WTC11 (cell line): ENCODE results near the gene MAMDC2. TPM values are rescaled to one million over a fixed set of nuclear protein-coding genes. Genes with fewer than 3 reads are reported as not detected.

Experiments
- ATAC-seq: fragments of 200-7000 bp; cut with Tn5 transposase; 2 replicates; pipeline ENCODE4 v1.10.0; 2021; ENCODE audit warnings: mild to moderate bottlenecking, moderate library complexity
- CTCF ChIA-PET: fragments of 300-600 bp; sonication (Branson Sonifier 250); formaldehyde crosslinking; loops from one replicate; lab custom pipeline; 2021; ENCODE audit warnings: antibody characterized with exemption; lab: Charles Lee
- POLR2A ChIA-PET: fragments of 350-600 bp; sonication (Branson Sonifier 250); formaldehyde crosslinking; loops from one replicate; lab custom pipeline; 2021; ENCODE audit warnings: antibody characterized with exemption; lab: Charles Lee
- DNase-seq: peaks from one replicate; pipeline ENCODE4 v3.0.0; 2021; ENCODE audit warnings: low spot score
- H3K27ac Mint-ChIP-seq: 2 replicates; pipeline ENCODE4 v1.8.0; 2021; ENCODE audit warnings: mixed read lengths
- H3K27me3 Mint-ChIP-seq: 2 replicates; pipeline ENCODE4 v1.8.0; 2021; ENCODE audit warnings: low read depth, mild to moderate bottlenecking, moderate library complexity, mixed read lengths
- H3K36me3 Mint-ChIP-seq: 2 replicates; pipeline ENCODE4 v1.8.0; 2021; ENCODE audit warnings: mixed read lengths
- H3K4me1 Mint-ChIP-seq: 2 replicates; pipeline ENCODE4 v1.8.0; 2022; ENCODE audit warnings: mixed read lengths
- H3K4me3 Mint-ChIP-seq: 2 replicates; pipeline ENCODE4 v1.8.0; 2021; ENCODE audit warnings: mild to moderate bottlenecking, moderate library complexity, mixed read lengths
- H3K9me3 Mint-ChIP-seq: 2 replicates; pipeline ENCODE4 v1.8.0; 2021; ENCODE audit warnings: mixed read lengths
- ATF1 ChIP-seq: sonication (generic); formaldehyde crosslinking; IDR thresholded peaks from 2 replicates; pipeline ENCODE4 v1.8.1; 2023; ENCODE audit warnings: mild to moderate bottlenecking, moderate library complexity, missing genetic modification reagents
- ESRRA ChIP-seq: sonication (generic); formaldehyde crosslinking; IDR thresholded peaks from 2 replicates; pipeline ENCODE4 v1.8.1; 2022; ENCODE audit warnings: mild to moderate bottlenecking, missing genetic modification reagents, borderline replicate concordance
- GABPB1 ChIP-seq: sonication (generic); formaldehyde crosslinking; IDR thresholded peaks from 2 replicates; pipeline ENCODE4 v1.8.1; 2023; ENCODE audit warnings: mild to moderate bottlenecking, missing genetic modification reagents
- GRHL2 ChIP-seq: fragments of 250-450 bp; sonication (Bioruptor Pico); IDR thresholded peaks from 2 replicates; pipeline ENCODE4 v1.8.0; 2022; ENCODE audit warnings: mild to moderate bottlenecking, moderate library complexity; ENCODE audit not compliant: insufficient replicate concordance, severe bottlenecking
- IRF2 ChIP-seq: sonication (generic); formaldehyde crosslinking; IDR thresholded peaks from 2 replicates; pipeline ENCODE4 v1.8.0; 2022; ENCODE audit warnings: low read depth, missing genetic modification reagents, borderline replicate concordance
- MXD4 ChIP-seq: fragments of 250-450 bp; sonication (Bioruptor Pico); IDR thresholded peaks from 2 replicates; pipeline ENCODE4 v1.8.0; 2021; ENCODE audit warnings: mild to moderate bottlenecking, moderate library complexity, borderline replicate concordance
- PRRX2 ChIP-seq: fragments of 250-450 bp; sonication (Bioruptor Pico); IDR thresholded peaks from 2 replicates; pipeline ENCODE4 v1.8.0; 2021; ENCODE audit warnings: mild to moderate bottlenecking
- ZNF423 ChIP-seq: fragments of 250-450 bp; sonication (Bioruptor Pico); IDR thresholded peaks from 2 replicates; pipeline ENCODE4 v2.1.2; 2022; ENCODE audit warnings: mild to moderate bottlenecking, moderate library complexity
- total RNA-seq: library from RNA; stranded (reverse); gene quantifications from 3 replicates; pipeline ENCODE4 v1.2.3, GENCODE V29; 2021
- TF ChIP-seq, protein P1 (sequence below): sonication (generic); formaldehyde crosslinking; IDR thresholded peaks from 2 replicates; pipeline ENCODE4 v1.8.1; 2023; ENCODE audit warnings: mild to moderate bottlenecking, missing genetic modification reagents, moderate library complexity
- TF ChIP-seq, protein P2 (sequence below): sonication (generic); formaldehyde crosslinking; IDR thresholded peaks from 2 replicates; pipeline ENCODE4 v1.8.1; 2023; ENCODE audit warnings: mild to moderate bottlenecking, missing genetic modification reagents
- TF ChIP-seq, protein P3 (sequence below): sonication (generic); formaldehyde crosslinking; IDR thresholded peaks from 2 replicates; pipeline ENCODE4 v1.8.0; 2022; ENCODE audit warnings: missing genetic modification reagents
- TF ChIP-seq, protein P4 (sequence below): fragments of 250-450 bp; sonication (Bioruptor Pico); IDR thresholded peaks from 2 replicates; pipeline ENCODE4 v1.9.0; 2021; ENCODE audit warnings: mild to moderate bottlenecking
- TF ChIP-seq, protein P5 (sequence below): sonication (generic); formaldehyde crosslinking; IDR thresholded peaks from 2 replicates; pipeline ENCODE4 v1.8.0; 2023; ENCODE audit warnings: mild to moderate bottlenecking, missing genetic modification reagents
- TF ChIP-seq, protein P6 (sequence below): sonication (generic); formaldehyde crosslinking; conservative IDR thresholded peaks from 2 replicates; pipeline ENCODE4 v1.8.1; 2023; ENCODE audit warnings: mild to moderate bottlenecking, low read depth, missing genetic modification reagents, moderate library complexity

The MAMDC2 gene
- total RNA-seq, 1 experiment from 2014 or later = 6.0 TPM

DNA sequence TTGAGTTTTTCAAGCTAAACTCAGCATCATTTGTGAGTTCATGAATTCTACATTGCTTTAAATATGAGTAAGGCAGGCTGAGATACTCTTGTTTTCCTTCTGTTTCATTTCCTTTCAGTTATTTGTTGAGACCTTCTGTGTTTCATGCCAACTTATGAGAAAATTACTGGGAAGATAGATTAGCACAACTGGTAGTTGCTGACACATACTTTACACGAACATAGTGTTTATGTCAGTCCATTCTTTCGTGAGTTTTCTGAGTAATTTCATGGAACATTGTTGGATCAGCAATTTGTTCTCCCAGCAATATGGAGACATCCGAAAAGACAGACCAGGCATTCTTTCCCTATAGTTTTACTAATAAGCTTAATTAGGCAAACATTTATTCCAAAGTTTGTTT is 113.1 kb downstream of the MAMDC2 start:
- DNase-seq (no peak), ATAC-seq (no peak)
- Mint-ChIP-seq H3K4me3 (no peak overlapping the region), H3K9me3 (peaks cover 8% of the 10 kb centered on the region), H3K27ac (no peak overlapping the region), H3K27me3 (no peaks in the 10 kb centered on the region; the same call in 1 of the 2 replicates), H3K4me1 (peaks cover 35% of the 10 kb centered on the region), H3K36me3 (no peaks in the 10 kb centered on the region)
- ChIA-PET POLR2A (no interaction called here), CTCF (no interaction called here)
- TF ChIP-seq GABPB1 (CRISPR knock-in tag) (no peak), IRF2 (no peak), GRHL2 (CRISPR knock-in tag) (no peak), ZNF423 (CRISPR knock-in tag) (no peak), MXD4 (CRISPR knock-in tag) (no peak), PRRX2 (CRISPR knock-in tag) (no peak)
- TF ChIP-seq, protein P1, sequence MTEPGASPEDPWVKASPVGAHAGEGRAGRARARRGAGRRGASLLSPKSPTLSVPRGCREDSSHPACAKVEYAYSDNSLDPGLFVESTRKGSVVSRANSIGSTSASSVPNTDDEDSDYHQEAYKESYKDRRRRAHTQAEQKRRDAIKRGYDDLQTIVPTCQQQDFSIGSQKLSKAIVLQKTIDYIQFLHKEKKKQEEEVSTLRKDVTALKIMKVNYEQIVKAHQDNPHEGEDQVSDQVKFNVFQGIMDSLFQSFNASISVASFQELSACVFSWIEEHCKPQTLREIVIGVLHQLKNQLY (CRISPR knock-in tag) = no peak
- TF ChIP-seq, protein P2, sequence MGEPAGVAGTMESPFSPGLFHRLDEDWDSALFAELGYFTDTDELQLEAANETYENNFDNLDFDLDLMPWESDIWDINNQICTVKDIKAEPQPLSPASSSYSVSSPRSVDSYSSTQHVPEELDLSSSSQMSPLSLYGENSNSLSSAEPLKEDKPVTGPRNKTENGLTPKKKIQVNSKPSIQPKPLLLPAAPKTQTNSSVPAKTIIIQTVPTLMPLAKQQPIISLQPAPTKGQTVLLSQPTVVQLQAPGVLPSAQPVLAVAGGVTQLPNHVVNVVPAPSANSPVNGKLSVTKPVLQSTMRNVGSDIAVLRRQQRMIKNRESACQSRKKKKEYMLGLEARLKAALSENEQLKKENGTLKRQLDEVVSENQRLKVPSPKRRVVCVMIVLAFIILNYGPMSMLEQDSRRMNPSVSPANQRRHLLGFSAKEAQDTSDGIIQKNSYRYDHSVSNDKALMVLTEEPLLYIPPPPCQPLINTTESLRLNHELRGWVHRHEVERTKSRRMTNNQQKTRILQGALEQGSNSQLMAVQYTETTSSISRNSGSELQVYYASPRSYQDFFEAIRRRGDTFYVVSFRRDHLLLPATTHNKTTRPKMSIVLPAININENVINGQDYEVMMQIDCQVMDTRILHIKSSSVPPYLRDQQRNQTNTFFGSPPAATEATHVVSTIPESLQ = no peak
- TF ChIP-seq, protein P3, sequence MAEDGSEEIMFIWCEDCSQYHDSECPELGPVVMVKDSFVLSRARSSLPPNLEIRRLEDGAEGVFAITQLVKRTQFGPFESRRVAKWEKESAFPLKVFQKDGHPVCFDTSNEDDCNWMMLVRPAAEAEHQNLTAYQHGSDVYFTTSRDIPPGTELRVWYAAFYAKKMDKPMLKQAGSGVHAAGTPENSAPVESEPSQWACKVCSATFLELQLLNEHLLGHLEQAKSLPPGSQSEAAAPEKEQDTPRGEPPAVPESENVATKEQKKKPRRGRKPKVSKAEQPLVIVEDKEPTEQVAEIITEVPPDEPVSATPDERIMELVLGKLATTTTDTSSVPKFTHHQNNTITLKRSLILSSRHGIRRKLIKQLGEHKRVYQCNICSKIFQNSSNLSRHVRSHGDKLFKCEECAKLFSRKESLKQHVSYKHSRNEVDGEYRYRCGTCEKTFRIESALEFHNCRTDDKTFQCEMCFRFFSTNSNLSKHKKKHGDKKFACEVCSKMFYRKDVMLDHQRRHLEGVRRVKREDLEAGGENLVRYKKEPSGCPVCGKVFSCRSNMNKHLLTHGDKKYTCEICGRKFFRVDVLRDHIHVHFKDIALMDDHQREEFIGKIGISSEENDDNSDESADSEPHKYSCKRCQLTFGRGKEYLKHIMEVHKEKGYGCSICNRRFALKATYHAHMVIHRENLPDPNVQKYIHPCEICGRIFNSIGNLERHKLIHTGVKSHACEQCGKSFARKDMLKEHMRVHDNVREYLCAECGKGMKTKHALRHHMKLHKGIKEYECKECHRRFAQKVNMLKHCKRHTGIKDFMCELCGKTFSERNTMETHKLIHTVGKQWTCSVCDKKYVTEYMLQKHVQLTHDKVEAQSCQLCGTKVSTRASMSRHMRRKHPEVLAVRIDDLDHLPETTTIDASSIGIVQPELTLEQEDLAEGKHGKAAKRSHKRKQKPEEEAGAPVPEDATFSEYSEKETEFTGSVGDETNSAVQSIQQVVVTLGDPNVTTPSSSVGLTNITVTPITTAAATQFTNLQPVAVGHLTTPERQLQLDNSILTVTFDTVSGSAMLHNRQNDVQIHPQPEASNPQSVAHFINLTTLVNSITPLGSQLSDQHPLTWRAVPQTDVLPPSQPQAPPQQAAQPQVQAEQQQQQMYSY (CRISPR knock-in tag) = no peak
- TF ChIP-seq, protein P4, sequence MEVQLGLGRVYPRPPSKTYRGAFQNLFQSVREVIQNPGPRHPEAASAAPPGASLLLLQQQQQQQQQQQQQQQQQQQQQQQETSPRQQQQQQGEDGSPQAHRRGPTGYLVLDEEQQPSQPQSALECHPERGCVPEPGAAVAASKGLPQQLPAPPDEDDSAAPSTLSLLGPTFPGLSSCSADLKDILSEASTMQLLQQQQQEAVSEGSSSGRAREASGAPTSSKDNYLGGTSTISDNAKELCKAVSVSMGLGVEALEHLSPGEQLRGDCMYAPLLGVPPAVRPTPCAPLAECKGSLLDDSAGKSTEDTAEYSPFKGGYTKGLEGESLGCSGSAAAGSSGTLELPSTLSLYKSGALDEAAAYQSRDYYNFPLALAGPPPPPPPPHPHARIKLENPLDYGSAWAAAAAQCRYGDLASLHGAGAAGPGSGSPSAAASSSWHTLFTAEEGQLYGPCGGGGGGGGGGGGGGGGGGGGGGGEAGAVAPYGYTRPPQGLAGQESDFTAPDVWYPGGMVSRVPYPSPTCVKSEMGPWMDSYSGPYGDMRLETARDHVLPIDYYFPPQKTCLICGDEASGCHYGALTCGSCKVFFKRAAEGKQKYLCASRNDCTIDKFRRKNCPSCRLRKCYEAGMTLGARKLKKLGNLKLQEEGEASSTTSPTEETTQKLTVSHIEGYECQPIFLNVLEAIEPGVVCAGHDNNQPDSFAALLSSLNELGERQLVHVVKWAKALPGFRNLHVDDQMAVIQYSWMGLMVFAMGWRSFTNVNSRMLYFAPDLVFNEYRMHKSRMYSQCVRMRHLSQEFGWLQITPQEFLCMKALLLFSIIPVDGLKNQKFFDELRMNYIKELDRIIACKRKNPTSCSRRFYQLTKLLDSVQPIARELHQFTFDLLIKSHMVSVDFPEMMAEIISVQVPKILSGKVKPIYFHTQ (CRISPR knock-in tag) = no peak
- TF ChIP-seq, protein P5, sequence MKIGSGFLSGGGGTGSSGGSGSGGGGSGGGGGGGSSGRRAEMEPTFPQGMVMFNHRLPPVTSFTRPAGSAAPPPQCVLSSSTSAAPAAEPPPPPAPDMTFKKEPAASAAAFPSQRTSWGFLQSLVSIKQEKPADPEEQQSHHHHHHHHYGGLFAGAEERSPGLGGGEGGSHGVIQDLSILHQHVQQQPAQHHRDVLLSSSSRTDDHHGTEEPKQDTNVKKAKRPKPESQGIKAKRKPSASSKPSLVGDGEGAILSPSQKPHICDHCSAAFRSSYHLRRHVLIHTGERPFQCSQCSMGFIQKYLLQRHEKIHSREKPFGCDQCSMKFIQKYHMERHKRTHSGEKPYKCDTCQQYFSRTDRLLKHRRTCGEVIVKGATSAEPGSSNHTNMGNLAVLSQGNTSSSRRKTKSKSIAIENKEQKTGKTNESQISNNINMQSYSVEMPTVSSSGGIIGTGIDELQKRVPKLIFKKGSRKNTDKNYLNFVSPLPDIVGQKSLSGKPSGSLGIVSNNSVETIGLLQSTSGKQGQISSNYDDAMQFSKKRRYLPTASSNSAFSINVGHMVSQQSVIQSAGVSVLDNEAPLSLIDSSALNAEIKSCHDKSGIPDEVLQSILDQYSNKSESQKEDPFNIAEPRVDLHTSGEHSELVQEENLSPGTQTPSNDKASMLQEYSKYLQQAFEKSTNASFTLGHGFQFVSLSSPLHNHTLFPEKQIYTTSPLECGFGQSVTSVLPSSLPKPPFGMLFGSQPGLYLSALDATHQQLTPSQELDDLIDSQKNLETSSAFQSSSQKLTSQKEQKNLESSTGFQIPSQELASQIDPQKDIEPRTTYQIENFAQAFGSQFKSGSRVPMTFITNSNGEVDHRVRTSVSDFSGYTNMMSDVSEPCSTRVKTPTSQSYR (CRISPR knock-in tag) = no peak

DNA sequence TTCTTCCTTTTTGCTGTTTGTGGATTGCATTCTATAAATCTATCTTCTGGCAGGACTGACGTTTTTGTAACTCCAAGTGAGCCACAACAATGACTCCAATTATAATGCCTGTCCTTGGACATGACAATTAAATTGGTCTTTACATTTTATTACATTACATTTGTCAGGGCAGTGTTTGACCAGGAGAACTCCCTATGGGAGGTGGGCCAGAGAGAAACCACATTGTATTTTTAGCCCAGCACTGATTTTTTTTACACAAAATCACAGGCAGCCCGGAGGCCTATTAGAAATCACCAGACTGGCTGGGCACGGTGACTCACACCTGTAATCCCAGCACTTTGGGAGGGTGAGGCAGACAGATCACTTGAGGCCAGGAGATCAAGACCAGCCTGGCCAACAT is 116.0 kb downstream of the MAMDC2 start:
- TF ChIP-seq ATF1 (CRISPR knock-in tag) = no peak
- TF ChIP-seq ESRRA (CRISPR knock-in tag) = no peak
- TF ChIP-seq, protein P1 (CRISPR knock-in tag) = no peak
- TF ChIP-seq, protein P6, sequence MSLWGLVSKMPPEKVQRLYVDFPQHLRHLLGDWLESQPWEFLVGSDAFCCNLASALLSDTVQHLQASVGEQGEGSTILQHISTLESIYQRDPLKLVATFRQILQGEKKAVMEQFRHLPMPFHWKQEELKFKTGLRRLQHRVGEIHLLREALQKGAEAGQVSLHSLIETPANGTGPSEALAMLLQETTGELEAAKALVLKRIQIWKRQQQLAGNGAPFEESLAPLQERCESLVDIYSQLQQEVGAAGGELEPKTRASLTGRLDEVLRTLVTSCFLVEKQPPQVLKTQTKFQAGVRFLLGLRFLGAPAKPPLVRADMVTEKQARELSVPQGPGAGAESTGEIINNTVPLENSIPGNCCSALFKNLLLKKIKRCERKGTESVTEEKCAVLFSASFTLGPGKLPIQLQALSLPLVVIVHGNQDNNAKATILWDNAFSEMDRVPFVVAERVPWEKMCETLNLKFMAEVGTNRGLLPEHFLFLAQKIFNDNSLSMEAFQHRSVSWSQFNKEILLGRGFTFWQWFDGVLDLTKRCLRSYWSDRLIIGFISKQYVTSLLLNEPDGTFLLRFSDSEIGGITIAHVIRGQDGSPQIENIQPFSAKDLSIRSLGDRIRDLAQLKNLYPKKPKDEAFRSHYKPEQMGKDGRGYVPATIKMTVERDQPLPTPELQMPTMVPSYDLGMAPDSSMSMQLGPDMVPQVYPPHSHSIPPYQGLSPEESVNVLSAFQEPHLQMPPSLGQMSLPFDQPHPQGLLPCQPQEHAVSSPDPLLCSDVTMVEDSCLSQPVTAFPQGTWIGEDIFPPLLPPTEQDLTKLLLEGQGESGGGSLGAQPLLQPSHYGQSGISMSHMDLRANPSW (CRISPR knock-in tag) = no peak
- CTCF ChIA-PET = interaction anchor here (0.6 to 3.8 kb wide), 2 partner anchors 48 to 475 kb away, joined by 3 to 24 read pairs; no protein-coding TSS in a partner anchor
- POLR2A ChIA-PET = no interaction called here
- peak overlapping the region; percentile 75; the same call in 1 of the 2 replicates for H3K27ac Mint-ChIP-seq
- H3K36me3 Mint-ChIP-seq = no peaks in the 10 kb centered on the region
- H3K27me3 Mint-ChIP-seq = no peaks in the 10 kb centered on the region; the same call in 1 of the 2 replicates
- ATAC-seq (no peak), DNase-seq (no peak)
- peaks cover 8% of the 10 kb centered on the region for H3K9me3 Mint-ChIP-seq
- H3K4me1 Mint-ChIP-seq = peaks cover 25% of the 10 kb centered on the region
- H3K4me3 Mint-ChIP-seq = no peak overlapping the region
